Measurements from ENCODE around the gene BRPF1. TPM values are rescaled to one million over a fixed set of nuclear protein-coding genes. Genes with fewer than 3 reads are reported as not detected.

The BRPF1 gene
- total and polyA plus RNA-seq, 2 donors (not counting 1 experiment from before 2014, with no cell fraction given): 4.1 to 12.2 TPM

DNA sequence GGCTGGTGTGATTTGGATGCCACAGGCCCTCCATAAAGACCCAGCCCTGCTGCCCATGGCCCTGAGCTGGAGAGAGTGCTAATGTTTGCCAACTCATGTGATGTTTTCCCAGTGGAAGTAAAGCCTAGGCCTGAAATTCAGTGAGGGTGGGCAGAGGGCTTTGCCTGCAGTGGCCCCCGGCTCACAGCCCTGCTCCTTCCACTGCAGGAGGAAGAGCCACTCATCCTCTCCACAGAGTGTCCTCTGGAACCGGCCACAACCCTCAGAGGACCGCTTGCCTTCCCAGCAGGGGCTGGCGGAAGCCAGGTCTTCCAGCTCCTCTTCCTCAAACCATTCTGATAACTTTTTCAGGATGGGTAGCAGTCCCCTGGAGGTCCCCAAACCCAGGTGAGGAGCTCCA lies 41.8 kb upstream of the BRPF1 start:
- no peak for DNase-seq (ENCODE audit: low read depth in 2 of 2)
- Histone ChIP-seq H3K27ac (ENCODE audit: insufficient read depth, low read length) (no peak overlapping the region), H3K9me3 (ENCODE audit: control insufficient read depth, insufficient read depth, low read depth, low read length) (no peaks in the 10 kb centered on the region), H3K36me3 (ENCODE audit: control insufficient read depth, insufficient read depth, low read length) (peaks cover 24% of the 10 kb centered on the region), H2AFZ (ENCODE audit: low read length) (no peak overlapping the region), H3K27me3 (ENCODE audit: control insufficient read depth, insufficient read depth, low read length) (no peaks in the 10 kb centered on the region), H3K79me2 (ENCODE audit: control insufficient read depth, insufficient read depth, low read length) (no peaks in the 10 kb centered on the region), H4K20me1 (ENCODE audit: control insufficient read depth, extremely low read depth, insufficient read depth, low read length) (no peaks in the 10 kb centered on the region), H3K9ac (ENCODE audit: insufficient read depth, low read length) (no peak overlapping the region), H3K4me2 (ENCODE audit: extremely low read depth, insufficient read depth, low read length) (no peak overlapping the region), H3K4me3 (replicated peaks in 1 of 4; ENCODE audit: control extremely low read depth in 1 of 4, insufficient read depth in 1 of 4, low read depth in 3 of 4, low read length in 4 of 4) (no peak overlapping the region), H3K4me1 (ENCODE audit: control insufficient read depth, extremely low read depth, insufficient read depth, low read length) (no peaks in the 10 kb centered on the region)
- TF ChIP-seq CTCF (conservative IDR thresholded peaks at IDR 0.05 in 1 of 2, IDR thresholded peaks at IDR 0.05 in 1 of 2; ENCODE audit: low read depth in 1 of 2, low read length in 2 of 2) (no peak), EZH2 (IDR thresholded peaks at IDR 0.05; ENCODE audit: low read length, missing control alignments) (no peak)

GRCh38 chr3:9690451-9691450 lies 40.8 kb upstream of the BRPF1 start:
- Histone ChIP-seq H3K4me3 (replicated peaks in 1 of 4; ENCODE audit: control extremely low read depth in 1 of 4, insufficient read depth in 1 of 4, low read depth in 3 of 4, low read length in 4 of 4) (no peak overlapping the region), H3K27ac (ENCODE audit: insufficient read depth, low read length) (no peak overlapping the region), H3K4me1 (ENCODE audit: control insufficient read depth, extremely low read depth, insufficient read depth, low read length) (no peaks in the 10 kb centered on the region), H3K4me2 (ENCODE audit: extremely low read depth, insufficient read depth, low read length) (no peak overlapping the region), H3K36me3 (ENCODE audit: control insufficient read depth, insufficient read depth, low read length) (peaks cover 21% of the 10 kb centered on the region), H2AFZ (ENCODE audit: low read length) (no peak overlapping the region), H3K27me3 (ENCODE audit: control insufficient read depth, insufficient read depth, low read length) (no peaks in the 10 kb centered on the region), H4K20me1 (ENCODE audit: control insufficient read depth, extremely low read depth, insufficient read depth, low read length) (no peaks in the 10 kb centered on the region), H3K79me2 (ENCODE audit: control insufficient read depth, insufficient read depth, low read length) (no peaks in the 10 kb centered on the region), H3K9ac (ENCODE audit: insufficient read depth, low read length) (no peak overlapping the region), H3K9me3 (ENCODE audit: control insufficient read depth, insufficient read depth, low read depth, low read length) (no peaks in the 10 kb centered on the region)
- DNase-seq (ENCODE audit: low read depth in 2 of 2): peak in 1 of 2 donors; percentile 30
- no peak for TF ChIP-seq CTCF (conservative IDR thresholded peaks at IDR 0.05 in 1 of 2, IDR thresholded peaks at IDR 0.05 in 1 of 2; ENCODE audit: low read depth in 1 of 2, low read length in 2 of 2)
- TF ChIP-seq EZH2 (IDR thresholded peaks at IDR 0.05; ENCODE audit: low read length, missing control alignments): no peak

DNA sequence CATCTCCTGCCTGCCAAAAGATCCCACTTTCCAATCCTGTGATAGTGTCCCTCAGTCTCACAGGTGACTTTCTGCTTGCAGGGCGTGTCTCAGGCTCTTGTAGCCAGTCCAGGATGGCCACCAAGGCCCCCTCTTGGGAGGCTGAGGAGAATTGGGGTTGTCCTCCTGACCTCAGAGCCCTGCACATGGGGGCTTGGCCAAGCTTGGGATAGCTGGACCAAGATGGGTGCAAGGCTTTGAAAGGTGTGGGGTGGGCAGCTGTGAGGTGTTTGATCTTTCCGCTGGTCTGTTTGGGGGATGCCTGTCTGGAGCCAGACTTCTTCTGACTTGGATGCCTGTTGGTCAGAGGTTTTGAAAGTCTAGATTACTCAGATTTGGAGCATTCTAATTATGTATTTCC lies 39.9 kb upstream of the BRPF1 start:
- Histone ChIP-seq H4K20me1 (ENCODE audit: control insufficient read depth, extremely low read depth, insufficient read depth, low read length) (no peaks in the 10 kb centered on the region), H3K27me3 (ENCODE audit: control insufficient read depth, insufficient read depth, low read length) (no peaks in the 10 kb centered on the region), H3K36me3 (ENCODE audit: control insufficient read depth, insufficient read depth, low read length) (peaks cover 21% of the 10 kb centered on the region), H3K4me3 (replicated peaks in 1 of 4; ENCODE audit: control extremely low read depth in 1 of 4, insufficient read depth in 1 of 4, low read depth in 3 of 4, low read length in 4 of 4) (no peak overlapping the region), H2AFZ (ENCODE audit: low read length) (no peak overlapping the region), H3K4me2 (ENCODE audit: extremely low read depth, insufficient read depth, low read length) (no peak overlapping the region), H3K79me2 (ENCODE audit: control insufficient read depth, insufficient read depth, low read length) (no peaks in the 10 kb centered on the region), H3K4me1 (ENCODE audit: control insufficient read depth, extremely low read depth, insufficient read depth, low read length) (no peaks in the 10 kb centered on the region), H3K27ac (ENCODE audit: insufficient read depth, low read length) (no peak overlapping the region), H3K9ac (ENCODE audit: insufficient read depth, low read length) (no peak overlapping the region), H3K9me3 (ENCODE audit: control insufficient read depth, insufficient read depth, low read depth, low read length) (no peaks in the 10 kb centered on the region)
- DNase-seq (ENCODE audit: low read depth in 2 of 2): no peak
- no peak for TF ChIP-seq CTCF (conservative IDR thresholded peaks at IDR 0.05 in 1 of 2, IDR thresholded peaks at IDR 0.05 in 1 of 2; ENCODE audit: low read depth in 1 of 2, low read length in 2 of 2)
- no peak for TF ChIP-seq EZH2 (IDR thresholded peaks at IDR 0.05; ENCODE audit: low read length, missing control alignments)
